GM10248 (cell line): ENCODE results near the gene HACD2.
A peak's percentile ranks its signal among the peaks of the same experiment; 100 is the strongest.

Source experiments
- CTCF ChIA-PET: fragments of 300-600 bp; sonication (Branson Sonifier 250); formaldehyde crosslinking; extraction: SDS; loops from one replicate; lab custom pipeline; 2021; ENCODE audit warnings: antibody characterized with exemption; lab: Yijun Ruan, JAX
- POLR2A ChIA-PET: fragments of 350-650 bp; sonication (Branson Sonifier 250); formaldehyde crosslinking; extraction: SDS; loops from one replicate; lab custom pipeline; 2020; ENCODE audit warnings: antibody characterized with exemption; lab: Yijun Ruan, JAX
- DNase-seq: peaks from one replicate; pipeline ENCODE4 v3.0.0; 2012; ENCODE audit errors: extremely low spot score
- TF ChIP-seq, protein P1 (sequence below): IDR thresholded peaks from 2 replicates; pipeline ENCODE4 v1.5.1; 2012; ENCODE audit warnings: mild to moderate bottlenecking, low read depth; ENCODE audit errors: extremely low read depth, missing control alignments, control extremely low read depth

HACD2 gene

DNA sequence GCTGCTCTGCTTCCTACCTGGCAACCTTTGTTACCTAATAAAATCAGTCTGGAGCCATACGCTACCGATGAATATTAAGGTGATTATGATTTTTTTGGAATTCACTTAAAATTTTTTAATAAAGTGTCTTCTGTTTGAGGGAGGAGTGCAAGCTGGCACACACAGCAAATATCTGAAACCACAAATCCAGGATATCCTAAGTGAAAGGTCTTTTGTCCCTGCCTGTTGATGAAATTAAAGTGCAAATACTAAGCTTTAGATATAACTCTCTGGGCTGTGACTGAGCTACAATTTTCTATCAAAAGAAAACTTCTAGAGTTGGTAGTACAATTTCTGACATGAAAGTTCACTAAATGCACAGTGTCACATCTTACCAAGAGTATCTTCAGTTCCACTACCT is 23.7 kb downstream of the HACD2 start:
- TF ChIP-seq, protein P1, sequence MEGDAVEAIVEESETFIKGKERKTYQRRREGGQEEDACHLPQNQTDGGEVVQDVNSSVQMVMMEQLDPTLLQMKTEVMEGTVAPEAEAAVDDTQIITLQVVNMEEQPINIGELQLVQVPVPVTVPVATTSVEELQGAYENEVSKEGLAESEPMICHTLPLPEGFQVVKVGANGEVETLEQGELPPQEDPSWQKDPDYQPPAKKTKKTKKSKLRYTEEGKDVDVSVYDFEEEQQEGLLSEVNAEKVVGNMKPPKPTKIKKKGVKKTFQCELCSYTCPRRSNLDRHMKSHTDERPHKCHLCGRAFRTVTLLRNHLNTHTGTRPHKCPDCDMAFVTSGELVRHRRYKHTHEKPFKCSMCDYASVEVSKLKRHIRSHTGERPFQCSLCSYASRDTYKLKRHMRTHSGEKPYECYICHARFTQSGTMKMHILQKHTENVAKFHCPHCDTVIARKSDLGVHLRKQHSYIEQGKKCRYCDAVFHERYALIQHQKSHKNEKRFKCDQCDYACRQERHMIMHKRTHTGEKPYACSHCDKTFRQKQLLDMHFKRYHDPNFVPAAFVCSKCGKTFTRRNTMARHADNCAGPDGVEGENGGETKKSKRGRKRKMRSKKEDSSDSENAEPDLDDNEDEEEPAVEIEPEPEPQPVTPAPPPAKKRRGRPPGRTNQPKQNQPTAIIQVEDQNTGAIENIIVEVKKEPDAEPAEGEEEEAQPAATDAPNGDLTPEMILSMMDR, result no peak
- CTCF ChIA-PET, result interaction anchor here (0.9 to 7.1 kb wide), 10 partner anchors 9 to 235 kb away, joined by 4 to 74 read pairs (median 34); partner anchors contain the start of gene ADCY5
- POLR2A ChIA-PET, result no interaction called here
- no peak for DNase-seq

DNA sequence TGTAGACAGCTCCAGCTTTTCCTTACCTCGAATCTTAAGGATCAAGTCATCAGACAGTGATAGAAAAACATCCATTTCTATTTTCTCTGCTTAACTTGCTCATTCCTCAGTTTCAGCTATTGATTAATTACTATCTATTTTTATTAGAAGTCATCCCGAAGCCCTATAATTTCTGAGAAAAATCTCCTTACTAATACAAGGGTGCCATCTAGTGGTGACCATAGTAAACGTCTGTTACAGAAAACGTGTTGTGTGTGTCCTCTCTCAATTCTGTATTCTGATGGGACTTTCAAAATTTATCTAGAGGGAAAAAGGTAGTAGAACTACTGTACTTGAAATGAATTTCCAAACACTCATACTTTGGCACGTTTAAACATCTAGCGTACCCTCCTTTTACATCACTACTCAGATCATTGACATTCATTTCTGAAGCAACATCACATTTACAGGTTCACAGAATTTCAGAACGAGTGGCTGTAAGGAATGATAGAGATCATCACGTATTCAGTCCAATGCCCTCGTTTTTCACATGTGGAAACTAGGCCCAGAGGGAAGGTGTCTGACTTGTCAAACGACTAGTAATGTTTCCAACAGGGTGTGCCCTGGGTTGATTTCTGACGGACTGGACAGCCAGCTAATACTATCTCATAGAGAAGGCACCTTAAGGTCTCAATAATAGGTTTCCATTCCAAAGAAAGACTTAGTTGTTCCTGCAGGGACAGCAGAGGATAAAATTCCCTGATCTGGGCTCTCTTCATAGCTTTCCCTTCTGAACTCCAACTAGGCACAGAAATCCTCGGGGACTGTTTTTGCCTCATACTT is 25.6 kb downstream of the HACD2 start:
- ChIA-PET CTCF (interaction anchor here (0.6 to 7.1 kb wide), 30 partner anchors 10 to 616 kb away, joined by 3 to 74 read pairs (median 6); partner anchors contain the start of genes ADCY5 and HACD2), POLR2A (no interaction called here)
- peak; percentile 56 for DNase-seq
- TF ChIP-seq, protein P1, result peak; percentile 61

DNA sequence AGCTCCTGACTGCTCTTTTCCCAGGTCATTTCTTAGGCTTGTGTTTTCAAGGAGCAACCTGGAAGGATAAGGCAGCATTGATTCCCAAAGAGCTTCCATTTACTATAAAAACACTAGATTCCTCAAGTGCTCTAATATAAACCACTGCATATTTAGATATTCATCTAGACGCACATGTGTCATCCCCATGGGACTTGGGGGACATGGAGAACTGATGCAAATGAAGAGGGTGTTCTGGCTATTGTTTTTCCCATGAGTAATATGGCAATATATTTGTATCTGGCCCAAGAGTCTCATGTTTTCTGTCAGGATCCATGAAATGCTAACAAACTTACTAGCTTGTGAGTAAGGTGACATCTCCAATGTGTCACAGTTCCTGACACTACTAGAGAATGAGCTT is 31.3 kb downstream of the HACD2 start:
- POLR2A ChIA-PET, result no interaction called here
- TF ChIP-seq, protein P1, result no peak

DNA sequence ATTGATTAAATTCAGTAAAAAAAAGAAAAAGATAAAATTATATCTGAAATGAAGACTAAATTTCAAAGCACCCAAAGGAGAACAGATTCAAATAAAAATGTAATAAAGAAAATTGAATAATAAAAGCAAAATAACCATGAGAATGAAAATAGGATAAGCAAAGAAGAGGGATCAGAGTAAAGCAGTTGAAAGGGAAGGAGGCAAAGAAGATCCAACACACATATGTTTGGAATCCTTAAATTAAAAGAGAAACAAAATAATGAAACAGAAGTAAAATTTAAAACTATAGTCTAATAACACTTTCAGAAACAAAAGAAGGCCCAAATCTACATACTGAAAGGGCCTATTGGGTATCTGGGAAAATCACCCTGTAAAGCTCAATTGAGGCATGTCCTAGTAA is 32.1 kb downstream of the HACD2 start:
- TF ChIP-seq, protein P1, result no peak
- CTCF ChIA-PET, result interaction anchor here (1.1 to 2.5 kb wide), 4 partner anchors 8 to 224 kb away, joined by 3 to 11 read pairs (median 8); no protein-coding TSS in a partner anchor
- DNase-seq, result no peak
- POLR2A ChIA-PET, result no interaction called here

More for the DNA sequence above, 31.3 kb downstream of the HACD2 start:
- CTCF ChIA-PET, result interaction anchor here (1.1 to 2.5 kb wide), 6 partner anchors 9 to 228 kb away, joined by 3 to 11 read pairs (median 6); no protein-coding TSS in a partner anchor
- DNase-seq, result no peak

DNA sequence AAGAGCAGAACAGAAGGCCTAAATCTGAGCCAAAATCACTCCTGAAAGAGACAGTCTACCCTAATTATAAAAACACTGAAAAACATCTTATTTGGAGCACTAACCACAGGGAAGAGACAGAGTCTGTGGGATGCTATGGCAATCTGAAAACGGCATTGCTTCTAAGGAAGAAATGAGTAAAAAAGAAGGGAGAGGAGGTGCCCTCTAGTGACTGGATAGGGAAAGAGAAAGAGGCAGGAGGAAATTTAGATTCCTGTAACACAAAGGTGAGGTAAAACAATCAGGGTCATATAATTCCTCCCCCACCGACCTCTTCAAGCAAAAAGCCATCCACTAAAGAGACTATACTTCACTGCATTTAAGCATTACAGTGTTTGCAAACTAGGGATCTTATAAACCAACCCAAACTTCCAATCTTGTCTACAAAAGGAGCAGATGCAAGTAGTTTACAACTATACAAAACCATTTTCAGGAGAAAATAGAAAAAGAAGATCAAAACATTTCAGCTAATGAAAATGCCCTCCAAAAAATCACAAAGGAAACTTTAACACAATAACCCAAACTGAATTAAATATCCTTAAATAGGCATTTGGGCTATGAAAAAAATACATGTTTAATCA is 32.6 kb downstream of the HACD2 start:
- peak; percentile 31 for DNase-seq

More for the DNA sequence above, 32.6 kb downstream of the HACD2 start:
- ChIA-PET POLR2A (no interaction called here), CTCF (interaction anchor here (0.8 to 5.4 kb wide), 4 partner anchors 9 to 62 kb away, joined by 3 to 61 read pairs (median 4); no protein-coding TSS in a partner anchor)
- TF ChIP-seq, protein P1, result peak; percentile 62
